Skeletal muscle tissue (tissue), 4 donors: Measurements from ENCODE around the gene POU3F2. TPM values are rescaled to one million over a fixed set of nuclear protein-coding genes. Genes with fewer than 3 reads are reported as not detected.
A peak's percentile ranks its signal among the peaks of the same experiment; 100 is the strongest.

Experiments used
- H3K27ac ChIP-seq: one replicate; pipeline ENCODE4 v1.7.0; 2013; ENCODE audit warnings: mild to moderate bottlenecking, low read depth, low read length, inconsistent platforms
- H3K27me3 ChIP-seq, 3 donors: one replicate each; pipeline ENCODE4 v1.7.0; 2013; ENCODE audit warnings: low read length in 3 of 3; ENCODE audit not compliant: control insufficient read depth in 3 of 3, insufficient read depth in 3 of 3
- H3K36me3 ChIP-seq, 3 donors: one replicate each; pipeline ENCODE4 v1.7.0; 2013; ENCODE audit warnings: low read length in 3 of 3; ENCODE audit not compliant: control insufficient read depth in 3 of 3, insufficient read depth in 3 of 3
- H3K4me1 ChIP-seq, 3 donors: one replicate each; pipeline ENCODE4 v1.7.0; 2013; ENCODE audit warnings: low read length in 3 of 3, mild to moderate bottlenecking in 3 of 3; ENCODE audit not compliant: control insufficient read depth in 3 of 3, insufficient read depth in 3 of 3
- H3K4me3 ChIP-seq, 3 donors: one replicate each; pipeline ENCODE4 v1.7.0; 2013; ENCODE audit warnings: low read length in 3 of 3
- H3K9ac ChIP-seq, 3 donors: one replicate each; pipeline ENCODE4 v1.7.0; 2013; ENCODE audit warnings: low read length in 3 of 3, mild to moderate bottlenecking in 3 of 3, moderate library complexity in 2 of 3, low read depth in 1 of 3
- H3K9me3 ChIP-seq, 3 donors: one replicate each; pipeline ENCODE4 v1.7.0; 2013; ENCODE audit warnings: low read length in 3 of 3; ENCODE audit not compliant: control insufficient read depth in 3 of 3
- total RNA-seq: library from RNA; depleted of rRNA; stranded (reverse); fragments of >200 nt; gene quantifications from one replicate; pipeline ENCODE4 v1.2.3, GENCODE V29; 2014
- donor health status: Osteomylitis.

The POU3F2 gene
- total RNA-seq, 1 donor from 2014 or later: 0.52 TPM

DNA sequence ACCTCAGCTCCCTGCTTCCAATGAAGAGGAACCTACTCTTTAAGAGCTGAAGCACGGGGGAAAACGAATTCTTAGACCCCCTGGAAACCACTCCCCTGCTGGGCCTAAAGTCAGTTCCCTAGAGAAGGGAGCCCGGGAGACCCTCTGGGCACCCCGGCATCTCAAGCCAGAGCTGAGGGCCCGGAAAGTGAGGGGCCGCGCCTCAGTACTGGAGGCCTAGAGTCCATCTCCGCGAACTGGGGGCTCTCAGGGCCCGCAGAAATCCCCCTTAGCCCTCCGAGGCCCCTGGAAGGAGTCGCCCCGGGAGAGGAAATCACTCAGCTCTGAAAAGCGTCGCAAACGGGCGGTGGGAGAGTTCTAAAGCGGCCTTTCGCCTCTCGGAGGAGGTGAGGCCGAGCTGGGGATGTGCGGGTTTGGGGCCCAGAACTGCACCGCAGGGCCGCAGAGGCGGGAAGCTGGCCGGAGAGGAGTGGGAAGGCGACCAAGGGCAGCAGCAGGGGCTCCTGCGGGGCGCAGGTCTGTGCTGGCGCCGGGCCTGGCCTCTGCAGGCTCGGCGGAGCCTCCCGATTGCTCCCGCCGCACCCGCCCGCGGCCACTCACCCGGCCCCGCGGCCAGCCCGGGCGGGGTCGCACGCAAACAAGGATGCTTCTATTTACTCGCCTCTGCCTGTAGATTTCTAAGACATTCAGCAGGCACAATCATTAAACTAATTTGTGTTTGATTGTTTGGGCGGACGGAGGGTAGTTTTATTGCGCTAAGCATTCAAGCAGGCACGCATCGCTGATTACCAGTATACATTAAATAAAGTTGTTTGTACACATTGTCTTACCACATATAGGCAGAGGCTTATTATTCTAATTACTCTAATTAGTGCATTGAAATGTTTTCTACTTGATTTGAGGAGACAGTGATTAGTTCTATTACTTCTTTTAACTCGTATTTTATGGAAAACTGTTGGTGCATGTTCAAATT, 9.2 kb downstream of the POU3F2 start:
- Histone ChIP-seq H3K27me3 (peaks cover 85 to 97% (median 94%) of the 10 kb centered on the region in 3 donors), H3K9ac (no peak overlapping the region), H3K4me3 (no peak overlapping the region)

GRCh38 chr6:98844244-98845210, 10.2 kb downstream of the POU3F2 start:
- Histone ChIP-seq H3K27ac (no peak overlapping the region), H3K36me3 (no peaks in the 10 kb centered on the region), H3K9me3 (no peaks in the 10 kb centered on the region), H3K4me3 (peak overlapping the region in 1 of 3 donors; percentile 45), H3K4me1 (peaks cover 12 to 18% (median 12%) of the 10 kb centered on the region in 3 donors), H3K9ac (no peak overlapping the region), H3K27me3 (peaks cover 91 to 98% (median 94%) of the 10 kb centered on the region in 3 donors)

More for the DNA sequence above, 9.2 kb downstream of the POU3F2 start:
- no peaks in the 10 kb centered on the region for H3K9me3 ChIP-seq
- no peak overlapping the region for H3K27ac ChIP-seq
- no peaks in the 10 kb centered on the region for H3K36me3 ChIP-seq
- H3K4me1 ChIP-seq: peaks cover 12 to 18% (median 12%) of the 10 kb centered on the region in 3 donors

DNA sequence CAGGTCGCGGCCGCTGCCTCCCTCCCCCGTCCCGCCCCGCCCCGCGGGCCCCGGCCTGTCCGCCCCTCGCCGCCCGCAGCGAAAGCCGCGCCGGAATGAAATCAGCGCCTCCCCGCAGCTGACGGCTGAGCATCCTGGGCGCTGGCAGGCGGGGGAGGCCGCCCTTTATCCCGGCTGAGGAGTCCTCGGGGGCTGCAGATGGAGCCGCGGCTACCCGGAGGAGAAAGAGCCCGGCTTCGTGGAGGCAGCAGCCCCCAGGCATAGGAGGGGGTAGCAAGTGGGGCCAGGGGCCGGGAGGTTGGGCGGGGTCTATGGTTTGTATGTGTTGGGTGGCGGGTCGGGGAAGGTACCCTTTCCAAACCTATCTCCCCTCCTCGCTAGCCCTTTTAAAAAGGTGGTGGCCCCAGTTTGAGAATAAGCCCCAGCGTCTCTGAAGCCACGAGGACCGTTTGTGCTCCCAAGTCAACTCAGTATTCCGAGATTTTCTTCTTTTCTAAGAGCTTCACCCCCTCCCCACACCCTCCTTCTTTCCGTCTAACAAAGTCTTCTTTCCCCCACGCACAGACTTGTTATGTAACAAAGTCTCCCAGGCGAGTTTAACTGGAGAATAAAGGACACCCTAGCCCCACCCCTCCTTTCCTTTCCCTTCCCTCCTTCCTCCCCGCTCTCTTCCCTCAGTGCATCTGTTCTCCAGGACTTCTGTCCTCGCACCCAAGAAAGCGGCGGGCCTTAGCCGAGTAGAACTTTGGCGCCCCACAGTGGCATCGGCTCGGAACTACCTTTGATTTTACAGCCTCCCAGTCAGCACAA, 11.0 kb downstream of the POU3F2 start:
- Histone ChIP-seq H3K27me3 (peaks cover 85 to 97% (median 86%) of the 10 kb centered on the region in 3 donors), H3K4me3 (peak overlapping the region in 2 of 3 donors; percentile 17 to 45), H3K9me3 (no peaks in the 10 kb centered on the region), H3K36me3 (no peaks in the 10 kb centered on the region), H3K9ac (no peak overlapping the region), H3K27ac (no peak overlapping the region), H3K4me1 (peaks cover 12 to 18% (median 12%) of the 10 kb centered on the region in 3 donors)

- H3K9me3 ChIP-seq: no peaks in the 10 kb centered on the region
- H3K27ac ChIP-seq: no peak overlapping the region
- no peak overlapping the region for H3K9ac ChIP-seq
- no peak overlapping the region for H3K4me3 ChIP-seq
- peaks cover 79 to 93% (median 82%) of the 10 kb centered on the region in 3 donors for H3K27me3 ChIP-seq
- H3K4me1 ChIP-seq: peaks cover 12 to 18% (median 12%) of the 10 kb centered on the region in 3 donors
- H3K36me3 ChIP-seq: no peaks in the 10 kb centered on the region
These were observed 11.6 kb downstream of the POU3F2 start for GRCh38 chr6:98846021-98846380.

DNA sequence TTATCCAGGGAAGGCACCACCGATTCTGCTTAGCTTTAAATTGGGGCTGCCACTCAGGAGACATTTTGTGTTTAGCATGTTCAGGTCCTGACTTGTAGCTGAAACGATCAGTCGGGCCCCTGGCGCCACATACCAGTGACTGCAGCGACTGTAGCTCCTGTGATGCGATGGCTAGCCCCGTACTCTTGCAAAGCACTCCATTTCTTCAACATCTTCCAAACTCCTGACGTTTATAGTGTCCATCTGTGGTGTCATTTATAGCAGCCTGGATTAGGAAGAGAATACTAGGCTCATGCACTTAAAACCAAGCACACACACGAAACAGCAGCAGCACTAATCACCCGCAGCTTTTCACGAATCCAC, 13.0 kb downstream of the POU3F2 start:
- Histone ChIP-seq H3K4me3 (peak overlapping the region in 1 of 3 donors; percentile 23), H3K27me3 (peaks cover 65 to 80% (median 73%) of the 10 kb centered on the region in 3 donors), H3K9me3 (no peaks in the 10 kb centered on the region), H3K4me1 (peaks cover 12 to 18% (median 12%) of the 10 kb centered on the region in 3 donors), H3K9ac (no peak overlapping the region), H3K36me3 (no peaks in the 10 kb centered on the region), H3K27ac (no peak overlapping the region)

GRCh38 chr6:98847779-98848538, 13.6 kb downstream of the POU3F2 start:
- peaks cover 12 to 18% (median 12%) of the 10 kb centered on the region in 3 donors for H3K4me1 ChIP-seq
- H3K27me3 ChIP-seq: peaks cover 59 to 74% (median 67%) of the 10 kb centered on the region in 3 donors
- H3K36me3 ChIP-seq: no peaks in the 10 kb centered on the region
- H3K27ac ChIP-seq: no peak overlapping the region
- H3K9me3 ChIP-seq: no peaks in the 10 kb centered on the region
- H3K4me3 ChIP-seq: peak overlapping the region in 1 of 3 donors; percentile 23
- H3K9ac ChIP-seq: no peak overlapping the region

- H3K27me3 ChIP-seq: peaks cover 52 to 67% (median 60%) of the 10 kb centered on the region in 3 donors
- H3K4me3 ChIP-seq: no peak overlapping the region
- peaks cover 12 to 18% (median 12%) of the 10 kb centered on the region in 3 donors for H3K4me1 ChIP-seq
- no peak overlapping the region for H3K27ac ChIP-seq
- no peaks in the 10 kb centered on the region for H3K9me3 ChIP-seq
- H3K36me3 ChIP-seq: no peaks in the 10 kb centered on the region
- no peak overlapping the region for H3K9ac ChIP-seq
These were observed 14.3 kb downstream of the POU3F2 start for GRCh38 chr6:98848539-98849242.

DNA sequence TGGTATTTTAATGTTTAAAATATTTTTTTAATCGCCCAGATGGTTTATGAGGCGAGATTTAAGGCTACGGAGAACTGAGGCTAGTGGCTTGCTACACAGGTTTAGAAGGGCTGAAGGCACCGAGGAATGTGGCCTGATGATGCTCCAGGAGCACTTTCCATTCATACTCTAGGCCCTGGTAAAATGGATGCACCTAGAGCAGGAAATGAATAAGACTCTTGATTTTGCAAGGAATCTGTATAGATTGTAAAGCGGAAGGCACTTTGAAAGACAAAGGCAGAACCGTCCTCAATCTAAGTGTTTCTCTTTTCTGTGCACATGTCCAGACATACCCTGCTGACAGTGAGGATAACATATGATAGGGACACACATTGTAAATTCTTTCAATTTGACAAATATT, 30.1 kb downstream of the POU3F2 start:
- no peak overlapping the region for H3K27ac ChIP-seq
- H3K9me3 ChIP-seq: no peaks in the 10 kb centered on the region
- no peaks in the 10 kb centered on the region for H3K4me1 ChIP-seq
- no peak overlapping the region for H3K9ac ChIP-seq
- peaks cover 0 to 3% (median 0%) of the 10 kb centered on the region in 3 donors for H3K36me3 ChIP-seq
- no peak overlapping the region for H3K4me3 ChIP-seq
- H3K27me3 ChIP-seq: no peaks in the 10 kb centered on the region
